ENCODE data around the gene SHISA9.

- no peak for TF ChIP-seq CTCF (IDR thresholded peaks at IDR 0.05)
- no peak for TF ChIP-seq POLR2A (IDR thresholded peaks at IDR 0.05)
Measured at GRCh38 chr16:13193721-13194120, 292.3 kb downstream of the SHISA9 start.
